HCT116 (cell line): Measurements from ENCODE around the gene CD99. TPM values are rescaled to one million over a fixed set of nuclear protein-coding genes. Genes with fewer than 3 reads are reported as not detected.

Source experiments
- ATAC-seq: fragments of 200-7000 bp; cut with Tn5 transposase; 2 replicates; pipeline ENCODE4 v1.9.1; 2020; ENCODE audit warnings: mild to moderate bottlenecking, moderate library complexity
- Bru-seq: library from RNA; stranded (reverse); fragments of 400-500 nt; gene quantifications from one replicate; lab custom pipeline; 2021; lab: Mats Ljungman, UMichigan
- BruChase-seq, 2 experiments: library from RNA; stranded (reverse); fragments of 400-500 nt; gene quantifications; one replicate each; lab custom pipeline; 2021; lab: Mats Ljungman, UMichigan
- BruUV-seq: library from RNA; stranded (reverse); fragments of 400-500 nt; replicated peaks from 2 replicates; lab custom pipeline; 2021; lab: Mats Ljungman, UMichigan
- CTCF ChIA-PET: fragments of 300-600 bp; sonication (Branson Sonifier 250); formaldehyde crosslinking; loops from one replicate; lab custom pipeline; 2021; ENCODE audit warnings: antibody characterized with exemption; lab: Charles Lee
- POLR2A ChIA-PET: fragments of 300-600, 350-600 bp; sonication (Branson Sonifier 250); formaldehyde crosslinking; loops from one replicate; lab custom pipeline; 2021; ENCODE audit warnings: antibody characterized with exemption; lab: Charles Lee
- RAD21 ChIA-PET, 2 experiments: fragments of 300-600 bp; sonication (Branson Sonifier 250); formaldehyde crosslinking; loops; one replicate each; lab custom pipeline; 2023; ENCODE audit warnings: low total read pairs in 2 of 2; ENCODE audit not compliant: uncharacterized antibody in 2 of 2, unreplicated experiment in 2 of 2, low non-redundant PET in 1 of 2; lab: Charles Lee
- DNase-seq: peaks from one replicate; pipeline ENCODE4 v3.0.0-alpha.2; 2010; ENCODE audit warnings: low read depth, low spot score
- H2AFZ ChIP-seq: fragments of 200-600 bp; shearing (Covaris generic), sonication (generic); 2 replicates; pipeline ENCODE4 v1.6.1; 2017; ENCODE audit warnings: low read depth, mixed run types, mixed read lengths, antibody characterized with exemption, low read length; ENCODE audit not compliant: poor library complexity, severe bottlenecking
- H3K27ac ChIP-seq: 2 replicates; pipeline ENCODE4 v1.5.1; 2012; ENCODE audit warnings: low read depth, low read length
- H3K27me3 ChIP-seq: fragments of 200-600 bp; sonication (generic); 2 replicates; pipeline ENCODE4 v1.6.1; 2016; ENCODE audit warnings: mixed run types, low read length, mixed read lengths; ENCODE audit not compliant: insufficient read depth
- H3K36me3 ChIP-seq, 2 experiments: fragments of 200-500 bp in 1 of 2; fragments of 200-600 bp in 1 of 2; sonication (Bioruptor generic) in 1 of 2; sonication (generic) in 1 of 2; 2 replicates each; pipeline versions ENCODE4 v1.5.1 to v1.6.1; 2014 to 2016; ENCODE audit warnings: low read length in 2 of 2, inconsistent platforms in 1 of 2, mixed read lengths in 1 of 2, mixed run types in 1 of 2; ENCODE audit not compliant: insufficient read depth in 2 of 2, control insufficient read depth in 1 of 2
- H3K4me1 ChIP-seq, 2 experiments: fragments of 200-600 bp in 1 of 2; sonication (generic) in 1 of 2; 2 replicates each; pipeline versions ENCODE4 v1.5.1 to v1.6.1; 2012 to 2017; ENCODE audit warnings: low read length in 2 of 2, inconsistent platforms in 1 of 2, mild to moderate bottlenecking in 1 of 2, mixed read lengths in 1 of 2, mixed run types in 1 of 2, moderate library complexity in 1 of 2; ENCODE audit not compliant: insufficient read depth in 2 of 2, control insufficient read depth in 1 of 2
- H3K4me2 ChIP-seq: fragments of 200-600 bp; sonication (generic); 2 replicates; pipeline ENCODE4 v1.6.1; 2017; ENCODE audit warnings: mixed run types, low read length, mixed read lengths
- H3K4me3 ChIP-seq, 2 experiments: fragments of 200-600 bp in 1 of 2; sonication (generic) in 1 of 2; replicated peaks in 1 of 2; 2 replicates each; pipeline ENCODE4 v1.5.1; 2011 to 2016; ENCODE audit warnings: low read length in 2 of 2, control low read depth in 1 of 2, low read depth in 1 of 2, mild to moderate bottlenecking in 1 of 2, mixed read lengths in 1 of 2, mixed run types in 1 of 2
- H3K79me2 ChIP-seq: fragments of 200-600 bp; sonication (generic); 2 replicates; pipeline ENCODE4 v1.6.1; 2017; ENCODE audit warnings: mild to moderate bottlenecking, mixed run types, low read length, moderate library complexity, mixed read lengths; ENCODE audit not compliant: insufficient read depth
- H3K9ac ChIP-seq: fragments of 200-600 bp; sonication (generic); 2 replicates; pipeline ENCODE4 v1.6.1; 2016; ENCODE audit warnings: low read length, mixed read lengths
- H3K9me2 ChIP-seq: fragments of 200-600 bp; sonication (generic), shearing (Covaris generic); 2 replicates; pipeline ENCODE4 v1.6.1; 2017; ENCODE audit warnings: mixed run types, mild to moderate bottlenecking, moderate library complexity; ENCODE audit not compliant: insufficient read depth
- H3K9me3 ChIP-seq, 2 experiments: fragments of 200-500 bp in 1 of 2; fragments of 200-600 bp in 1 of 2; sonication (Bioruptor generic) in 1 of 2; sonication (generic) in 1 of 2; 2 replicates each; pipeline ENCODE4 v1.6.1; 2014 to 2017; ENCODE audit warnings: low read length in 2 of 2, mixed read lengths in 2 of 2, inconsistent platforms in 1 of 2, low read depth in 1 of 2, mild to moderate bottlenecking in 1 of 2, mixed run types in 1 of 2, moderate library complexity in 1 of 2; ENCODE audit not compliant: control insufficient read depth in 1 of 2, insufficient read depth in 1 of 2
- H4K20me1 ChIP-seq: fragments of 200-600 bp; sonication (generic), shearing (Covaris generic); 2 replicates; pipeline ENCODE4 v1.6.1; 2017; ENCODE audit warnings: mixed run types, mild to moderate bottlenecking, moderate library complexity; ENCODE audit not compliant: insufficient read depth
- CEBPB ChIP-seq: IDR thresholded peaks from 2 replicates; pipeline ENCODE4 v1.6.1; 2012; ENCODE audit warnings: low read depth
- EGR1 ChIP-seq: IDR thresholded peaks from 2 replicates; pipeline ENCODE4 v1.6.1; 2012; ENCODE audit warnings: low read depth
- EZH2phosphoT487 ChIP-seq: fragments of 200-600 bp; IDR thresholded peaks from 2 replicates; pipeline ENCODE4 v1.6.1; 2018; ENCODE audit warnings: antibody characterized with exemption, borderline replicate concordance
- FOSL1 ChIP-seq: IDR thresholded peaks from 2 replicates; pipeline ENCODE4 v1.6.1; 2012; ENCODE audit warnings: low read depth
- POLR2A ChIP-seq: IDR thresholded peaks from 2 replicates; pipeline ENCODE4 v1.7.0; 2011; ENCODE audit warnings: borderline replicate concordance; ENCODE audit not compliant: insufficient read depth, insufficient read length; ENCODE audit errors: extremely low read depth
- POLR2AphosphoS5 ChIP-seq: IDR thresholded peaks from 2 replicates; pipeline ENCODE4 v1.6.1; 2011; ENCODE audit warnings: mild to moderate bottlenecking, low read depth, low read length, moderate library complexity
- RAD21 ChIP-seq: IDR thresholded peaks from 2 replicates; pipeline ENCODE4 v1.6.1; 2012; ENCODE audit warnings: low read depth, mild to moderate bottlenecking
- SP1 ChIP-seq: IDR thresholded peaks from 2 replicates; pipeline ENCODE4 v1.6.1; 2012; ENCODE audit warnings: low read depth
- SRF ChIP-seq: IDR thresholded peaks from 2 replicates; pipeline ENCODE4 v1.6.1; 2012; ENCODE audit warnings: low read depth
- YY1 ChIP-seq: IDR thresholded peaks from 2 replicates; pipeline ENCODE4 v1.6.1; 2011; ENCODE audit warnings: low read length, low read depth, moderate library complexity, mild to moderate bottlenecking; ENCODE audit not compliant: insufficient replicate concordance; ENCODE audit errors: extremely low read depth
- ZFX ChIP-seq: fragments of 450-650 bp; IDR thresholded peaks from 2 replicates; pipeline ENCODE4 v1.6.1; 2017
- ZNF274 ChIP-seq: fragments of 200-500 bp; sonication (Bioruptor generic); IDR thresholded peaks from 2 replicates; pipeline ENCODE4 v1.6.1; 2014; ENCODE audit warnings: mild to moderate bottlenecking, low read depth, low read length, inconsistent platforms
- intact Hi-C: fragments of 100-400 bp; cut with micrococcal nuclease; formaldehyde crosslinking; loops from 2 replicates; pipeline ENCODE4 v1.10.0; 2022
- long read RNA-seq: library from polyadenylated mRNA; unstranded; transcript quantifications from one replicate; pipeline ENCODE4 v2.0.0, GENCODE V29; 2021; ENCODE audit not compliant: unreplicated experiment
- polyA plus RNA-seq: library from polyadenylated mRNA; unstranded; fragments of >200 nt; gene quantifications from 2 replicates; pipeline ENCODE4 v1.2.1, GENCODE V29; 2012; ENCODE audit warnings: missing spikeins
- total RNA-seq: library from RNA; stranded (reverse); gene quantifications from one replicate; pipeline ENCODE4 v1.2.1, GENCODE V29; 2021; ENCODE audit not compliant: unreplicated experiment
- TF ChIP-seq, protein P1 (sequence below): IDR thresholded peaks from 2 replicates; pipeline ENCODE4 v1.6.1; 2012; ENCODE audit warnings: low read depth
- TF ChIP-seq, protein P2 (sequence below): IDR thresholded peaks from 2 replicates; pipeline ENCODE4 v1.6.1; 2012
- TF ChIP-seq, protein P3 (sequence below): IDR thresholded peaks from 2 replicates; pipeline ENCODE4 v1.6.1; 2012

CD99 gene, protein sequence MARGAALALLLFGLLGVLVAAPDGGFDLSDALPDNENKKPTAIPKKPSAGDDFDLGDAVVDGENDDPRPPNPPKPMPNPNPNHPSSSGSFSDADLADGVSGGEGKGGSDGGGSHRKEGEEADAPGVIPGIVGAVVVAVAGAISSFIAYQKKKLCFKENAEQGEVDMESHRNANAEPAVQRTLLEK
- total RNA-seq (59.6 TPM), Bru-seq, nascent RNA (percentile 65 among the genes with signal in this experiment), BruChase-seq, experiment 1, labeled RNA remaining after a 6-hour chase (percentile 60 among the genes with signal in this experiment), BruChase-seq, experiment 2, labeled RNA remaining after a 2-hour chase (percentile 62 among the genes with signal in this experiment)
- polyA plus RNA-seq = 88.4 and 90.1 TPM in 2 replicates
- long read RNA-seq, transcript CD99-212 (10 exons, 1,089 nt) = minor isoform, 8 of 96 reads
- long read RNA-seq, transcript CD99-205 (10 exons, 1,291 nt) = major isoform, 56 of 96 reads
- long read RNA-seq, partial matches to known transcripts = 5 of 96 reads
- long read RNA-seq, other reads (novel, unspliced or antisense) = 25 of 96 reads

DNA sequence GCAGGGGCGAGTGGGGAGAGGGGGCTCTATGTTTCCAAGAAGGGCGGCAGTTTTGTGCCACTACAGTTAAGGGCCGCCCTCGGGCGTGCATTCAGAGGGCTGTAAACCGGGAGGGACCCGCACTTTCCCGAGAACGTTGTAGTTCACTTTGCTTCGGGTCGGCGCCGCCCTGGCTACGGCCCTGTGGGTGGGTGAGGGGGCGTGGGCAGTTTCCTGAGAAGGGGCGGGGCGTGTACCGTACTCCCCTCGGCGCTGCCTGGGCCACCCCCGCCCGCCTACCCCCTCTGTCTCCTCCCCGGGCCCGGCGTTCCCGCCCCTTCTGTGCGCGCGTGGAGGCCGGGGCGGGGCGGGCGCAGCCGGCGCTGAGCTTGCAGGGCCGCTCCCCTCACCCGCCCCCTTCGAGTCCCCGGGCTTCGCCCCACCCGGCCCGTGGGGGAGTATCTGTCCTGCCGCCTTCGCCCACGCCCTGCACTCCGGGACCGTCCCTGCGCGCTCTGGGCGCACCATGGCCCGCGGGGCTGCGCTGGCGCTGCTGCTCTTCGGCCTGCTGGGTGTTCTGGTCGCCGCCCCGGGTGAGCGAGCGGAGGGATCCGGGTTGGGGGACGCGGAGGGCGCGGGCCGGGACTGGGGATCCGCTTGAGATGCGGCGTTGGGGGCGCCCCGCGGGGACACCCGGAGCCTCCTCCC, at the start of gene CD99:
Gene CD99, plus strand, starts transcription at position 440 of the 687 bp plus-strand sequence. Its CDS starts 66 bp downstream, at position 506.
- Histone ChIP-seq H3K9me2 (no peaks in the 10 kb centered on the region), H3K36me3 (no peaks in the 10 kb centered on the region), H3K27ac (peak within 1 kb of the TSS; percentile 53; the same call in 1 of the 2 replicates), H4K20me1 (no peaks in the 10 kb centered on the region), H3K4me1 (peaks cover 0 to 20% of the 10 kb centered on the region in 2 experiments; a peak in 2 of 4 replicates), H3K27me3 (no peaks in the 10 kb centered on the region), H3K4me2 (peak within 1 kb of the TSS; percentile 89), H3K79me2 (peaks cover 37% of the 10 kb centered on the region), H3K4me3 (peak within 1 kb of the TSS; percentile 72 to 75), H3K9ac (peak within 1 kb of the TSS; percentile 82)
- intact Hi-C loops = no loop called here
- no TSS peak for BruUV-seq
- no peak for DNase-seq
- RAD21 ChIA-PET = no interaction called here
- TF ChIP-seq FOSL1 (no peak), EZH2phosphoT487 (no peak), ZFX (peak; percentile 35), POLR2A (no peak)
- TF ChIP-seq, all 23 proteins: peak for 1
- Histone ChIP-seq H3K9me3 (no peaks in the 10 kb centered on the region), H2AFZ (no peak within 1 kb of the TSS)
- ChIA-PET CTCF (no interaction called here), POLR2A (no interaction called here)
- peak; percentile 96 for ATAC-seq

DNA sequence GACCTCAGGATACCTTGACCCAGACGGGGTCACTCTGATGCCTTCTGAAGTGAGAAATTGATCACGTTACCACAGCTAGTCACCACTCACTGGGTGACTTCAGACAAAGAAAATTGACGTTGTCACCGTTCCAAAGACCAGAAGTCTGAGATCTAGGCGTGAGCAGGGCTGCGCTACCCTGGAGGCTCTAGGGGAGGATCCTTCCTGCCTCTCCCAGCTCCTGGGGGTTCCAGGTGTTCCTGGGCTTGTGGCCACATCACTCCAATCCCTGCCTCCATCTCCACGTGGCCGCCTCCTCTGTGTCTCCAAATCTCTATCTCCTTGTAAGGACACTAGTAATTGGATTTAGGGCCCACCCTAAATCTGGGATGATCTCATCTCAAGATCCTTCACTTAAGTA, 48.9 kb upstream of the CD99 start:
- H3K79me2 ChIP-seq = no peaks in the 10 kb centered on the region
- ChIA-PET RAD21 (no interaction called here), CTCF (no interaction called here), POLR2A (no interaction called here)
- H3K9me2 ChIP-seq = no peaks in the 10 kb centered on the region
- no peaks in the 10 kb centered on the region for H3K27me3 ChIP-seq
- DNase-seq = no peak
- H3K4me1 ChIP-seq = no peaks in the 10 kb centered on the region
- H3K27ac ChIP-seq = no peak overlapping the region
- no peaks in the 10 kb centered on the region for H3K9me3 ChIP-seq
- no peak overlapping the region for H3K9ac ChIP-seq
- no peaks in the 10 kb centered on the region for H3K36me3 ChIP-seq
- no peak overlapping the region for H3K4me3 ChIP-seq
- no peak for ATAC-seq
- no peak overlapping the region for H2AFZ ChIP-seq
- no peak overlapping the region for H3K4me2 ChIP-seq
- intact Hi-C loops = no loop called here
- no peaks in the 10 kb centered on the region for H4K20me1 ChIP-seq
- BruUV-seq = no TSS peak
- TF ChIP-seq CEBPB (no peak), YY1 (no peak), SRF (no peak), EZH2phosphoT487 (no peak), SP1 (no peak), POLR2AphosphoS5 (no peak), EGR1 (no peak), RAD21 (no peak), POLR2A (no peak), ZNF274 (no peak)
- TF ChIP-seq, protein P1, sequence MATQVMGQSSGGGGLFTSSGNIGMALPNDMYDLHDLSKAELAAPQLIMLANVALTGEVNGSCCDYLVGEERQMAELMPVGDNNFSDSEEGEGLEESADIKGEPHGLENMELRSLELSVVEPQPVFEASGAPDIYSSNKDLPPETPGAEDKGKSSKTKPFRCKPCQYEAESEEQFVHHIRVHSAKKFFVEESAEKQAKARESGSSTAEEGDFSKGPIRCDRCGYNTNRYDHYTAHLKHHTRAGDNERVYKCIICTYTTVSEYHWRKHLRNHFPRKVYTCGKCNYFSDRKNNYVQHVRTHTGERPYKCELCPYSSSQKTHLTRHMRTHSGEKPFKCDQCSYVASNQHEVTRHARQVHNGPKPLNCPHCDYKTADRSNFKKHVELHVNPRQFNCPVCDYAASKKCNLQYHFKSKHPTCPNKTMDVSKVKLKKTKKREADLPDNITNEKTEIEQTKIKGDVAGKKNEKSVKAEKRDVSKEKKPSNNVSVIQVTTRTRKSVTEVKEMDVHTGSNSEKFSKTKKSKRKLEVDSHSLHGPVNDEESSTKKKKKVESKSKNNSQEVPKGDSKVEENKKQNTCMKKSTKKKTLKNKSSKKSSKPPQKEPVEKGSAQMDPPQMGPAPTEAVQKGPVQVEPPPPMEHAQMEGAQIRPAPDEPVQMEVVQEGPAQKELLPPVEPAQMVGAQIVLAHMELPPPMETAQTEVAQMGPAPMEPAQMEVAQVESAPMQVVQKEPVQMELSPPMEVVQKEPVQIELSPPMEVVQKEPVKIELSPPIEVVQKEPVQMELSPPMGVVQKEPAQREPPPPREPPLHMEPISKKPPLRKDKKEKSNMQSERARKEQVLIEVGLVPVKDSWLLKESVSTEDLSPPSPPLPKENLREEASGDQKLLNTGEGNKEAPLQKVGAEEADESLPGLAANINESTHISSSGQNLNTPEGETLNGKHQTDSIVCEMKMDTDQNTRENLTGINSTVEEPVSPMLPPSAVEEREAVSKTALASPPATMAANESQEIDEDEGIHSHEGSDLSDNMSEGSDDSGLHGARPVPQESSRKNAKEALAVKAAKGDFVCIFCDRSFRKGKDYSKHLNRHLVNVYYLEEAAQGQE = no peak
- TF ChIP-seq, protein P2, sequence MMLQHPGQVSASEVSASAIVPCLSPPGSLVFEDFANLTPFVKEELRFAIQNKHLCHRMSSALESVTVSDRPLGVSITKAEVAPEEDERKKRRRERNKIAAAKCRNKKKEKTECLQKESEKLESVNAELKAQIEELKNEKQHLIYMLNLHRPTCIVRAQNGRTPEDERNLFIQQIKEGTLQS = no peak
- TF ChIP-seq, protein P3, sequence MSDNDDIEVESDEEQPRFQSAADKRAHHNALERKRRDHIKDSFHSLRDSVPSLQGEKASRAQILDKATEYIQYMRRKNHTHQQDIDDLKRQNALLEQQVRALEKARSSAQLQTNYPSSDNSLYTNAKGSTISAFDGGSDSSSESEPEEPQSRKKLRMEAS = no peak
